ENCODE data around the gene HOPX. TPM values are rescaled to one million over a fixed set of nuclear protein-coding genes. Genes with fewer than 3 reads are reported as not detected.
A peak's percentile ranks its signal among the peaks of the same experiment; 100 is the strongest.

Gene HOPX
- total and polyA plus RNA-seq, 2 of the 4 experiments (the other 2 are of a cell fraction) = 1.3 to 1.7 TPM

GRCh38 chr4:56619816-56620215 lies 61.3 kb downstream of the HOPX start:
- peaks cover 3% of the 10 kb centered on the region; the same call in 1 of the 2 replicates for H3K9me1 ChIP-seq (ENCODE audit: insufficient read depth, low read length)
- H3K18ac ChIP-seq (ENCODE audit: low read depth, low read length) = no peak overlapping the region
- no peaks in the 10 kb centered on the region for H3K9me3 ChIP-seq (ENCODE audit: control insufficient read depth, insufficient read depth, low read length)
- CTCF ChIA-PET = interaction anchor here (0.6 to 1.2 kb wide), 3 partner anchors 13 to 217 kb away, joined by 4 to 5 read pairs (median 4); no protein-coding TSS in a partner anchor
- no peak overlapping the region for H3K4me3 ChIP-seq (ENCODE audit: insufficient read depth, low read depth, low read length)
- H3K9ac ChIP-seq (ENCODE audit: low read depth, low read length) = no peak overlapping the region
- ATAC-seq (ENCODE audit: low read depth) (peak; percentile 72), DNase-seq (no peak)
- H2BK20ac ChIP-seq (ENCODE audit: low read depth, low read length) = peak overlapping the region; percentile 63; the same call in 1 of the 2 replicates
- no TSS peak for BruUV-seq (replicated peaks)
- H2BK15ac ChIP-seq (ENCODE audit: low read depth, low read length) = no peak overlapping the region
- no peak overlapping the region; the same call in 1 of the 2 replicates for H3K4ac ChIP-seq (ENCODE audit: low read depth, low read length)
- no peaks in the 10 kb centered on the region; the same call in 1 of the 2 replicates for H3K4me1 ChIP-seq (ENCODE audit: control insufficient read depth, insufficient read depth, low read length)
- no peak overlapping the region for H2BK5ac ChIP-seq (ENCODE audit: low read depth, low read length, poor library complexity, severe bottlenecking)
- no peak overlapping the region for H4K8ac ChIP-seq (ENCODE audit: low read depth in 2 of 2, low read length in 2 of 2)
- no peak overlapping the region for H4K5ac ChIP-seq (ENCODE audit: low read depth, low read length)
- in situ Hi-C loops (cut with MboI; ENCODE audit: low sequenced_read_pairs) = no loop called here
- no peak for TF ChIP-seq BHLHE40 (IDR thresholded peaks at IDR 0.05; ENCODE audit: low read depth, low read length)
- no peak for TF ChIP-seq SMC3 (IDR thresholded peaks at IDR 0.05; ENCODE audit: low read depth, low read length)
- TF ChIP-seq MXI1 (IDR thresholded peaks at IDR 0.05; ENCODE audit: borderline replicate concordance, low read depth, low read length) = no peak
- no peak for TF ChIP-seq FOS (IDR thresholded peaks at IDR 0.05; ENCODE audit: low read depth, low read length)
- no peak for TF ChIP-seq POLR2A (IDR thresholded peaks at IDR 0.05; ENCODE audit: low read depth, low read length)
- TF ChIP-seq CHD1 (IDR thresholded peaks at IDR 0.05; ENCODE audit: low read depth, low read length) = no peak
- no peak for TF ChIP-seq RFX5 (IDR thresholded peaks at IDR 0.05; ENCODE audit: low read depth, low read length)
- TF ChIP-seq USF2 (IDR thresholded peaks at IDR 0.05; ENCODE audit: low read depth, low read length) = no peak
- TF ChIP-seq RAD21 (IDR thresholded peaks at IDR 0.05; ENCODE audit: low read length) = no peak
- TF ChIP-seq MAZ (IDR thresholded peaks at IDR 0.05; ENCODE audit: borderline replicate concordance, low read depth, low read length) = no peak
- TF ChIP-seq CTCF (conservative IDR thresholded peaks at IDR 0.05; ENCODE audit: low read depth, low read length) = no peak
- TF ChIP-seq ELK1 (IDR thresholded peaks at IDR 0.05; ENCODE audit: borderline replicate concordance, low read depth, low read length) = no peak
- no peak for TF ChIP-seq MAFK (IDR thresholded peaks at IDR 0.05; ENCODE audit: low read depth, low read length)
- no peak for TF ChIP-seq NFE2L2 (IDR thresholded peaks at IDR 0.05; ENCODE audit: low read depth, low read length)
- no peak for TF ChIP-seq CEBPB (IDR thresholded peaks at IDR 0.05; ENCODE audit: low read depth, low read length)
- TF ChIP-seq RCOR1 (IDR thresholded peaks at IDR 0.05; ENCODE audit: insufficient replicate concordance, low read length) = no peak
- H2BK120ac ChIP-seq (ENCODE audit: low read depth, low read length) = peak overlapping the region; percentile 28; the same call in 1 of the 2 replicates
- POLR2A ChIA-PET (ENCODE audit: unreplicated experiment) = no interaction called here
- H3K36me3 ChIP-seq (ENCODE audit: control insufficient read depth, insufficient read depth, low read length) = no peaks in the 10 kb centered on the region
- H3K4me2 ChIP-seq (ENCODE audit: low read depth, low read length) = no peak overlapping the region
- dilution Hi-C loops (cut with HindIII; ENCODE audit: low sequenced_read_pairs, unreplicated experiment) = no loop called here
- intact Hi-C loops (cut with micrococcal nuclease) = no loop called here
- H4K91ac ChIP-seq (ENCODE audit: insufficient read depth, low read depth, low read length) = peak overlapping the region; percentile 12; the same call in 1 of the 2 replicates
- H3K56ac ChIP-seq (ENCODE audit: extremely low read depth, insufficient read depth, low read length) = no peak overlapping the region
- H3K23ac ChIP-seq (ENCODE audit: low read depth, low read length) = peak overlapping the region; percentile 68; the same call in 1 of the 2 replicates
- H3K27me3 ChIP-seq (ENCODE audit: control insufficient read depth, insufficient read depth, low read length) = no peaks in the 10 kb centered on the region
- peak overlapping the region; percentile 76 for H2AFZ ChIP-seq (replicated peaks; ENCODE audit: low read length, poor library complexity)
- no peak overlapping the region for H2AK5ac ChIP-seq (ENCODE audit: low read depth, low read length)
- H4K20me1 ChIP-seq (ENCODE audit: insufficient read depth, low read length) = no peaks in the 10 kb centered on the region
- no peak overlapping the region for H3K27ac ChIP-seq (ENCODE audit: insufficient read depth, low read length)
- H3K14ac ChIP-seq (replicated peaks; ENCODE audit: low read depth, low read length) = no peak overlapping the region; the same call in 1 of the 2 replicates
- no CpG with 5 or more reads among the region's 1 CpG for WGBS, 2 experiments (ENCODE audit: extremely low coverage in 2 of 2, insufficient read length in 1 of 2)
- H3K79me1 ChIP-seq (ENCODE audit: low read depth in 1 of 2, low read length in 2 of 2) = no peaks in the 10 kb centered on the region
- H2AK9ac ChIP-seq (replicated peaks; ENCODE audit: low read depth, low read length, poor library complexity) = peak overlapping the region; percentile 28
